Panc1 (cell line): ENCODE measurements around the gene FOXR2.

Experiments used
- POLR2AphosphoS5 ChIP-seq: IDR thresholded peaks from 2 replicates; pipeline ENCODE4 v1.6.1; 2012; ENCODE audit warnings: mild to moderate bottlenecking, low read depth, low read length, moderate library complexity
- REST ChIP-seq, 2 experiments: IDR thresholded peaks; 2 replicates each; pipeline ENCODE4 v1.6.1; 2011 to 2012; ENCODE audit warnings: low read depth in 2 of 2, control low read depth in 1 of 2, low read length in 1 of 2, mild to moderate bottlenecking in 1 of 2, moderate library complexity in 1 of 2; ENCODE audit not compliant: insufficient read depth in 1 of 2

GRCh38 chrX:55593756-55594257, 29.4 kb upstream of the FOXR2 start:
- no peak for TF ChIP-seq REST (IDR thresholded peaks at IDR 0.05; ENCODE audit: insufficient read depth in 1 of 2, low read depth in 2 of 2, low read length in 1 of 2)
- no peak for TF ChIP-seq POLR2AphosphoS5
